Stimulated activated CD4-positive, alpha-beta T cell treated with anti-CD3 and anti-CD28 coated beads, Interleukin-15, amount 100 ng/mL, for 48 hours (primary cell): Measurements from ENCODE around the gene DBP.
"Not testable (repeated sequence)": the region's sequence is repeated elsewhere in the genome, so short reads cannot be mapped to it uniquely, and the experiment has no call there.

ENCODE experiments used
- DNase-seq, 2 donors: peaks; one replicate each; pipeline ENCODE4 v3.0.0-alpha.2; 2020; ENCODE audit warnings: low read depth in 2 of 2

The DBP gene

DNA sequence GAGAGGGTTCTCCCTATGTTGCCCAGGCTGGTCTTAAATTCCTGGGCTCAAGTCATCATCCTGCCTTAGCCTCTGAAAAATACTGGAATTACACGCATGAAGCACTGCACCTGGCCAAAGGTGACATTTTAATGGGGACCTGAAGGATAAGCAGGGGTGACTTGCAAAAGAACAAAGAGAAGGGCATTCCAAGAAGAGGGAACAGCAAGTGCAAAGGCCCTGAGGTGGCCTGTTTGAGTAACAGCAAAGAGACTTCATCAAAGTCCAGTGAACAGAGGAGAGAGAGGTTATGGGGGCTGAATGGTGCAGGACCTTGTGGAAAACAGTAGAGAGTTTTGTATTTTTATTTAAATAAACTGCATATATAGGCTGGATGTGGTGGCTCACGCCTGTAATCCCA is 4.7 kb upstream of the DBP start:
- no peak for DNase-seq

DNA sequence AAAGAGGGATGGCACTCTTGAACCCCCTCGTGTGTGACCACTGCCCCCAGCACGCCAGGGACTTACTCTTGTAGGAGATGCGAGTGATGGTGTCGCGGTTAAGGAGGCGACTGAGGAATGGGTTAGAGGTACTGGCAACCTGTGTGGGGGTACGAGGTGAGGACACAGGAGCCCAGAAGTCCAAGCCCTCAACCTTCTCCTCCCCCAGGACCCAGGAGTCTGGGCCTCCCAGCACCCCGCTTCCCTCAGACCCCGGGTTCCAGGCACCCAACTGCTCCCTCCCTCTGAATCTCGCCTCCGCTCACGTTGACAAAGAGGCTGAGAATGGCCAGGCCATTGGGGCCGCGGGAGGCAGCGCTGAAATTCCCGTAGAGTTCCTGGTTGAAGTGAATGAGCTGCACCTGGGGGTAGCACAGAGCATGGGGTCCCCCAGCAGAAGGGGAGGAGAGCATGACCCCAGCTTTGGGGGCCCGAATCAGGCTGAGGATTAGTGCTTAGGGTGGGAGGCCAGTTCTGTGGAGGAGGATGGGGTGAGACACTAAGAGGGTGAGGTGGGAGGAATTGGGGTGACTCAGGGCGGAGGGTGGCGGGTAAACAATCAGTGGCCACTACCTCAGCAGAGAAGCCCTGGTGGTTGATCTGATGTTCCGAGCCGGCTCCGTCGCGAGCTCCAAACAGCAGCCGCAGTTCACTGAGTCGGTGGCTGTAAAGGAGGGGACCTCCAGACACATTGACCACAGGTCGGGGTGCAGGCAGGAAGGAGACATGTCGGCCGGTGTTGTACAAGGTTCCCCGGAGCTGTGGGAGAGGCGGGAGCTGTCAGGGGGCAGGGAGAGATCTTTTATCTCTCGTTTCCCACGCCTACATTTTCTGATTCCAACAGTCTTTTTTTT is 2.5 kb upstream of the DBP start:
- DNase-seq, result no peak

DNA sequence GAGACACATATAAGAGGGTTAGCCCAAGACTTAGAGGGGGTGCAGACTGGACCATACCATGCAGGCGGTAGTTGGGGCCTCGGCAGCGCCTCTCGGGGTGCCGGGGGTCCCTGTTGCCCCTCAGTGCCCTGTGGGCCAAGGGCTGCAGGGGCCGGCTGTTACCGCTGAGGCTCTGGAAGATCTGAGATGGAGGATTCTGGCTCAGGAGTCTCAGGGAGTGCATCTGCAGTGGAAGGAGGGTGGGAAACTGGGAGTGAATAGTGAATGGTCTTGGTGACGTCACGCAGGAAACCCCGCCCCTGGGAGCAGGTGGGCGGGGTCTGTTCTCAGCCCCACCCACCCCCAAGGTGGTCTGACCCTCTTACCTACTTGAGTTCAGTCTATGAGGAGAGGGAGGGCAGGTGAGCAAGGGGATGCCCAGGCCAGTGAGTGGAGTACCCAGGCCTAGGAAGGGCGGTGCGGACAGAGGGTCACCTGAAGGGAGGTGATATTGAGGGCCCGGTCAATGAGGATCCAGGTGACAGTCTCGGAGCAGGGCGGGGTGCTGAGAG is 1.7 kb upstream of the DBP start:
- DNase-seq, result no peak

DNA sequence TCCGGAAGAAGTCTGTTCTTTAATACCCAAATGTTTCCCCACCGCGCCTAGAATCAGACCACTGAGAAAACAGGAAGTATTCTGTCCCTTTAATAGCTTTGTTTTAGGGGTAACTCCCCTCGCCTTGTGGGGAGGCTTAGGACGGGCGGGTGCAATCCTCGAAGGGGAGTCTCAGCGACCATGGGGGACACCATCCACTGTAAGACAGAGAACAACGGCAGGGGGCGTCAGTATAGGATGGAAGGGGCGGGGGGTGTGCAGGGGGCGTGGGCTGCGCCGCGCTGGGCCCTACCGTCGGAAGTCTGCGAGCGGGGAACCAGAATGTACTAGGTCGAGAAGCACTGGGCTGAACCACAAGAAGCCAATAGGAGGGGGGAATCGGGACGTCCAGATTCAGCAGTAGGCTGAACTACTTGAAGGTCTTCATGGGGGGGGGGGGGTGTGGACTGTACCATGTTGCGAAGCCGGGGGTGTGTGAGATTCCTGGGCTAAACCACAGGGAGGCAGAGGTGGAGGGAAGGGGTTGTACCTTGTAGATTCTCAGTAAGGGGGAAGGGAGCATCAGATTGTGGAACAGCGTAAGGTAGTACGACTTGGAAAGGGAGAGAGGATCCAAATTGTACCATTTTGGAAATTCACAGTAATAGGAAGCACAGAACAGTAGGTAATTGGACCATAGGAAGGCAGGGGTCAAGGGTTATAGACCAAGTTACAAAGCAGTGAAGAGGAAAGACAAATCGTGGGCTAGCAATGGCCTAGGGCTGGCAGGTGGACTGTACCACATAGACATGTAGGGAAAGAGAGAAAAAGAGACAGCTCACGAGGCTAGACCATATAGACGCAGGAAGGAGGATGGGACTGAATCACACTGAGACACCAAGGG is 1.0 kb upstream of the DBP start:
- DNase-seq, result peak; percentile 68 to 78

DNA sequence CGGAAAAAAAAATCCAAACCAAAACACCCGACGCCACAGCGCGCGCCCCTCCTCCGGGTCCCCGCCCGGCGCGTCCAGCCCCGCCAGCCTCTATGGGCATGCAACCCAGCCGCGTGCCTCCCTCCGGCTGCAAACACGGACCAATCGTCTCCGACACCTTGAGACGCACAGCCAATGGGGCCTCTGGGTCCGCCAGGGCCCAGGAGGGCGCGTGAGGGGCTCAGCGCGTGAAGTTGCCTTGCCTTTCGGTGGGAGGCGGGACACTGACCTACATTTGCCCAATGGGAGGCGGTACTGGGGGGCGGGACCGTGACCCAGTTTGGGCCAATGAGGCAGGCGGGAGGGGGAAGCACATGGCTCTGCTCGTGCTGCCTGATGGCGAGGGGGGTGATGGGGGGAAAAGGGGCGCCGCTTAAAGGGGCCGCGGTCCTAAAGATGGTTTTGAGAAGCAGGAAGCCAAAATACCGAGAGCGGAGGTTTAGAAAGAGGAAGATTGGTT is 319 bp upstream of the DBP start:
- peak; percentile 98 to 99 for DNase-seq

DNA sequence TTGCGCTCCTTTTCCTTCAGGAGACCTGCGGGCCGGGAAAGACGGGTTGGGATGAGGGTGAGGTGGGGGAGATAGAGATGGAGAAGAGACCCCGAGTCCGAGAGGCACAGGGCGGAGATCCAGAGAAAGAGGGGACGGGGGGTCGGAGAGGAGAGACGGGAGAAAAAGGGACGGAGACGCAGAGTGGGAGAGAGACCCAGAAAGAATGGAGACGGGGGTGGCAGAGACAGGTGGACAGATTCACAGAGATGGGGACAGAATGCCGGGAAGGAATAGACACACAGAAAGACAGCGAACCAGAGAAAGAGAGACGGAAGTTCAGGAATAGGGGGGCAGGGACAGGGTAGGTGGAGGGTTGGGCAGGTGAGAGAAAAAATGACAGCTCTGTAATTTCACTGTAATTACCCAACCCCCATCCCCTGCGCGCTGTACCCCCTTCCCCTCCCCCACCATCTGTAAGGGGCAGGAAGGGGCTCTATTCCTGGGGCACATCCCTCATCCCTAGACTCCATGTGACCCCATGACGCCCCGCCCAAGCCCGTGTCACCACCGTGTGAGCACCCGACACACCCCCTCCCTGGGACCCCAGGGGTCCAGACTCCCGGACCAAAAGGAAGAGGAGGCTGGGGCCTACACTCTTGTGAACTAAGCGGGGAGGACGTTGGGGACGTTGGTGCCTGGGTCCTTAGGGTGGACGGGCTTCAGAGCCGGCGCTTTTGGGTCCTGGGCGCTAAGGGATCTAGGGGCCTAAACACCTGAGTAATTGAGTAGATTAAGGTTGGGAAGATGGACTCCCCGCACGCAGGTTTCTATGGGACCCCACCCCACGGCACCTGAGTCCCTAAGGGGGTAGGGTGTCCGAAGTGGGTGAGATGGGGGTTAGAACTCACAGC is 967 bp downstream of the DBP start:
- DNase-seq, result no peak

DNA sequence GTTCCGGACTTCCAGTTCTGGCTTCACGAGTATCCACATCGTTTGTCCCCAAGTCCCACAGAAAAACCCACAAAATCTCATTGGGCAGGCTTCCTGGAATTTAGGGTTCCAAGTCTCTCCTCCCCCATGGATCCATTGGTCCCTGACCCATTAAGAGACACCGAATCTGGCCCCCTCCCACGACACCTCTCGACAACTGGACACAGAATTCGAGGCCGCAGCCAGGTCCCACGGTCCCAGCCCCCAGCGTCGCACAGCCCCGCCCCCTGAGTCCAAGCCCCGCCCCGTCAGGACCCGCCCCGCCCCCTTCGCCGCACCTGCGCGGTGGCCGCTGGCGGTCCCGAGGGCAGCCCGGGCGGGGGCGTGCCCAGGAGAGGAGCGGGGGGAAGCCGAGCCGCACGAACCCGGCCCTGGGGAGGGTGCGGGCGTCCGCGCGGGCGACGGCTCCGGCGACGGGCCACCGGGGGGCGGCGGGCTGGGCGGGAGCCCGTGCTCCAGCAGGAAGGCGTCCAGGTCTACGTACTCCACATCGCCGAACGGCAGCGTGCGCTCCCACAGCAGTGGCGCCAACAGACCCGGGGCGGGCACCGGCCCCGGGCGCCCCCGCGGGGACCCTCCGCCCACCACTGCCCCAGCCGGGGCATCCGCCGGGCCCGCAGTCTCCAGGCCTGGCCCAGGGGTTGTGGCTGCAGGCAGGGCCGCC is 1.8 kb downstream of the DBP start:
- DNase-seq, result peak in 1 of 2 donors; percentile 68

DNA sequence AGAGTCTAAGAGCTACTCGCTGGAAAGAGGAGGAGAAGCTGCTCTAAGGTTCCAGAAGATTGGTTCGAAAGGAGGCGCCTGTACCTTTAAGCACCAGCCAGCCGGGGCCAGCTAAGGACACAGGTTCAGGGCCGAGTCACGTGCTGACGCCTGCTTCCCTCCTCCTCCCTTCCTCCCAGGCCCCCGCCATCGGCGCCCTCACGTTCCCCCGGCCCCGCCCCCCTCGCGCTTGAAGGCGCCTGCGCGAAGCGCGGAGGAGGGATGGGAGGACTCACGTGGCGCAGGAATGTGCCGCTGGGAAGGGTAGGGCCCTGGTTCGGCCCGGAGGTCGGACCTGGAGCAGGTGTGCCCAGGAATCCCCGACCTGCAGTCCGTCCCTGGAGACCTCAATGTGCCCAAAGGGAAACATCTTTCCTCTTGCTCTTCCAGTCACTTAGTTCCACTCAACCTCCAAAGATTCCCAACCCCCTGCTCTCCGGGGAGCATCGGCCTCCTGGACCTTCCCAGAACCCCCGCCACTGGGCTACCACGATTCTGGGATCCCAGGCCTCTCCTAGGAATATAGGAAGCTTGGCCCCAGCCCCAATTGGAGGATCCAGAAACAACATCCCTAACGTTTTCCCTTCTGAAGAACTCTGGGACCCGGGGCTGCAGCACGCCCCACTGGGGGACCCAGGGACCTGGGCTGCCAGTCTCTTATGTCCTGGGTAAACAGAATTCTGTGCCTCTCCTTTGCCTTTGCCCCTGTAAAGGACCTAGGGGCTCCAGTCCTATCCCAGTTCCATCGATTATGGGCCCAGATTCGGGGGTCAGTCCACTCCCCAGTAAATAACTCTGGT is 2.5 kb downstream of the DBP start:
- peak; percentile 90 to 91 for DNase-seq

DNA sequence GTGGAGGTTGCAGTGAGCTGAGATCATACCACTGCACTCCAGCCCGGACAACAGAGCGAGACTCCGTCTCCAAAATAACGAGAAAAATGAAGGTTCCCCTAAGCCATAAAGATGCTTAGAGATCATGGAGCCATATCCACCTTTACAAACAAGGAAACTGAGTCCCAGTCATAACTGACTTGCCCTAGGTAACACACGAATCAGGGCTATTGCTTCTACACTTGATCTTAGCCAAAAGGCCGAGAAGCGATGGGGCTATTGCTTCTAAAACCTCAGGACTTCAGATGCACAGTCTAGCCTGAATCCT is 3.2 kb downstream of the DBP start:
- no peak for DNase-seq

DNA sequence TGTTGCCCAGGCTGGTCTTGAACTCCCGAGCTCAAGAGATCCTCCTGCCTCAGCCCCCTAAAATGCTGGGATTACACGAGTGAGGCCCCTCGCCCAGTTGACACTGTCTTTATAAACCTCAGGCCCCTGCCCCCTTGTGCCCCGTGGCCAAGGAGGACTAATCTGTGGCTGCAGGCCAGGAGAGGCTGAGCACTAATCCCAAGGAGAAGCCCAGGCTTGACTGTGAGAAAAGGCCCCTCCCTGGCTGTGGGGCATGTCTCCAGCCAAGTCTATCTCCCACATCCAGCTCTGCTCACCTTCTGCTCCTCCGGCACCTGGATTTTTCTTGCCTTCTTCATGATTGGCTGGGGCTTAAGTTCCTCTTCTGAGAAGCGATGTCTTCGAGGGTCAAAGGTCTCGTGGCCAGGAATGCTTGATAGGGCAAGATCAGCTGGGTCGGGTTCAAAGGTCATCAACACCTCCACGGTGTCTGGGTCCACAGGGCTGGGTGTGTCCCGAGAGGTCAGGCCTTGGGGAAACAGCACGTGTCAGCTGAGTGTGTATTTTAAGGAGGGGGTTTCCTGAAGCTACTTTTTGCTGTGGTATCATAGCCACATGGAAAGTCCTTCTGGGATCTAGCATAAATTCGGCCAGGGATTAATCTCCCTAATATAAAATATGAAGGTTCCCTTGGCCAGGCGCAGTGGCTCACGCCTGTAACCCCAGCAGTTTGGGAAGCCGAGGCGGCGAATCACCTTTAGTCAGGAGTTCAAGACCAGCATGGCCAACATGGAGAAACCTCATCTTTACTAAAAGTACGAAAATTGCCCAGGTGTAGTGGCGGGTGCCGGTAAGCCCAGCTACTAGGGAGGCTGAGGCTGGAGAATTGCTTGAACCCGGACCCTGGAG is 3.8 kb downstream of the DBP start:
- DNase-seq, result no peak

DNA sequence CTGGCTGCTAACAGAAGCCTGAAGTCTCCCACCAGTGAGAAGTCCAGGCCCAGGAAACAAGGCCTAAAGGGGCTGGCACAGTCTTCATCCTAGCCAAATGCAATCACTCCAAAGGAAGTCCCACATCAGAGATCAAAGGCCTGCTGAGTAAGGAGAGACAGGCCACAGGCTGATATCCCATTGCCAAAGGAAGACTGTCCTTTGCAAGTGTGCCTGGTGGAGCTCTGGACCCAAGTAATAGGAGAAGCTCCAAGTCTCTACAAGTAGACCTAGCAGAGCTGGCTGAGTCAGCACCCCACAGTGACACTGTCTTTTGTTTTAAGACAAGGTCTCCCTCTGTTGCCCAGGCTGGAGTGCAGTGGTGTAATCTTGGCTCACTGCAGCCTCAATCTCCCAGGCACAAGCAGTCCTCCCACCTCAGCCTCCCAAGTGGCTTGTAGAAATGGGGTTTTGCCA is 4.5 kb downstream of the DBP start:
- no peak for DNase-seq

DNA sequence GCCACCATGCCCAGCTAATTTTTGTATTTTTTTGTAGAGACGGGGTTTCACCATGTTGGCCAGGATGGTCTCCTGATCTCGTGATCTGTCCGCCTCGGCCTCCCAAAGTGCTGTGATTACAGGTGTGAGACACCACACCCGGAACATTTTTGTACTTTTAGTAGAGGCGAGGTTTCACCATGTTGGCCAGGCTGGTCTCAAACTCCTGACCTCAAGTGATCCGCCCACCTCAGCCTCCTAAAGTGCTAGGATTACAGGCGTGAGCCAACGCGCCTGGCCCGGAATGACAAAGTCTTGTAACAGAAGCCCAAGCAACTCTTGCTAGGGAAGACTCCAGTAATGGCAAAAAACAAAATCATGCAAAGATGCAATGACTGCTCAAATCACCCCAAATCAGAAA is 4.9 kb downstream of the DBP start:
- not testable (repeated sequence) for DNase-seq

DNA sequence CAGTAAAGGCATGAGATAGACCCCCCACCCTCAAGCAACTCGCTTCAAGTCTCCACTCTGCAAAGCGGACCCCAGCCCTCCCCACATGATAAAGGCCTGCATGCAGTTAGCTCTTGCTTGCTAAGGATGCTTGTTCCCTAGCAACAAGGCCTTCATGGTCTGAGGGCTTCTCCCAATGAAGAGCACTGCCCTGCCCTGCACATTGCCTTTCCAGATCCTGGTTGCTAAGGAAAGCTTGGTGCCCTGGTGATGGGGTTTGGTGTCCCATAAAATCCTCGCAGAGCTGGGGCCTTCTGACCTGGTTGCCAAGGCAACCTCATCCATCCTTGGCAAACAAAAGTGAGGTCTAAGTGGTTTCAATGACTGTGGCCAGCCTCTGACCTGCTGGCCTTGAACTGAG is 6.0 kb downstream of the DBP start:
- DNase-seq, result no peak

DNA sequence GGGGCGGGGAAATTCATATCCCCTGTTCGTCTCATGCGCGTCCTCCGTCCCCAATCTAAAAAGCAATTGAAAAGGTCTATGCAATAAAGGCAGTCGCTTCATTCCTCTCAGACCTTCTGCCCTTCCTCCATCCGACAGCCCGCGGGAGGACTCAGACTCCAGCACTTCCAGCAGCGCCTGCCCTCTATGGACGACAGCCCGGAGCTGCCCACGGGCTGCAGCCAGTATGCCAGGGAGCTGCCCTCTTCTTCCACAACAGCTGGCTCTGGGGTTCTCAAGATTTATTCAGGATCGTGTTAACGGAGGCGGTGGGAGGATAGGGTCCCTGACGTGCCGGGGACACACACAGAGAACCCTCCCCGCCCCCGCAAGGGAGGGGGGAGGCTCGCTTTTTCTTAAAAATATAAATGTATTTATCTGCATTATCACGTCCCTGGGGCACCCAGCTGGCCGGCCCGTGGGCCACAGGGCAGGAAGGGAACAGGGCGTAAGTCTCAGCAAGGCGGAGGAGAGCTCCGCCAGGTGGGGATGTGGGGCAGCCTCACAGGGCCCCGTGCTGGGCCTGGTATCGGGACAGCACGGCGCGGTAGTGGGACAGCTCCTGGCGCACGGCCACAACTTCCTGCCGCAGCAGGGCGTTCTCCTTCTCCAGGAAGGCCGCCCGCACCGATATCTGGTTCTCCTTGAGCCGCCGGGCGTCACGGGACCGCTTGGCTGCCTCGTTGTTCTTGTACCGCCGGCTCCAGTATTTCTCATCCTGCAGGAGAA is 6.7 kb downstream of the DBP start:
- DNase-seq, result no peak

DNA sequence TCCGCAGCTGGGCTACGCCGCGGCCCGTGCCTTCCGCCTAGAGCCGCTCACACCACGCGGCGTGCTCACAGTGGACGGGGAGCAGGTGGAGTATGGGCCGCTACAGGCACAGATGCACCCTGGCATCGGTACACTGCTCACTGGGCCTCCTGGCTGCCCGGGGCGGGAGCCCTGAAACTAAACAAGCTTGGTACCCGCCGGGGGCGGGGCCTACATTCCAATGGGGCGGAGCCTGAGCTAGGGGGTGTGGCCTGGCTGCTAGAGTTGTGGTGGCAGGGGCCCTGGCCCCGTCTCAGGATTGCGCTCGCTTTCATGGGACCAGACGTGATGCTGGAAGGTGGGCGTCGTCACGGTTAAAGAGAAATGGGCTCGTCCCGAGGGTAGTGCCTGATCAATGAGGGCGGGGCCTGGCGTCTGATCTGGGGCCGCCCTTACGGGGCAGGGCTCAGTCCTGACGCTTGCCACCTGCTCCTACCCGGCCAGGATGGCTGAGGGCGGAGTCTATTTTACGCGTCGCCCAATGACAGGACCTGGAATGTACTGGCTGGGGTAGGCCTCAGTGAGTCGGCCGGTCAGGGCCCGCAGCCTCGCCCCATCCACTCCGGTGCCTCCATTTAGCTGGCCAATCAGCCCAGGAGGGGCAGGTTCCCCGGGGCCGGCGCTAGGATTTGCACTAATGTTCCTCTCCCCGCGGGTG is 7.4 kb downstream of the DBP start:
- no peak for DNase-seq

DNA sequence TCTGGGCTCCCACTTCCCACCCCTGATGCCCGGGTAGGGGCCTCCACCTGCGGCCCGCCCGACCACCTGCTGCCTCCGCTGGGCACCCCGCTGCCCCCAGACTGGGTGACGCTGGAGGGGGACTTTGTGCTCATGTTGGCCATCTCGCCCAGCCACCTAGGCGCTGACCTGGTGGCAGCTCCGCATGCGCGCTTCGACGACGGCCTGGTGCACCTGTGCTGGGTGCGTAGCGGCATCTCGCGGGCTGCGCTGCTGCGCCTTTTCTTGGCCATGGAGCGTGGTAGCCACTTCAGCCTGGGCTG is 7.9 kb downstream of the DBP start:
- DNase-seq, result no peak

DNA sequence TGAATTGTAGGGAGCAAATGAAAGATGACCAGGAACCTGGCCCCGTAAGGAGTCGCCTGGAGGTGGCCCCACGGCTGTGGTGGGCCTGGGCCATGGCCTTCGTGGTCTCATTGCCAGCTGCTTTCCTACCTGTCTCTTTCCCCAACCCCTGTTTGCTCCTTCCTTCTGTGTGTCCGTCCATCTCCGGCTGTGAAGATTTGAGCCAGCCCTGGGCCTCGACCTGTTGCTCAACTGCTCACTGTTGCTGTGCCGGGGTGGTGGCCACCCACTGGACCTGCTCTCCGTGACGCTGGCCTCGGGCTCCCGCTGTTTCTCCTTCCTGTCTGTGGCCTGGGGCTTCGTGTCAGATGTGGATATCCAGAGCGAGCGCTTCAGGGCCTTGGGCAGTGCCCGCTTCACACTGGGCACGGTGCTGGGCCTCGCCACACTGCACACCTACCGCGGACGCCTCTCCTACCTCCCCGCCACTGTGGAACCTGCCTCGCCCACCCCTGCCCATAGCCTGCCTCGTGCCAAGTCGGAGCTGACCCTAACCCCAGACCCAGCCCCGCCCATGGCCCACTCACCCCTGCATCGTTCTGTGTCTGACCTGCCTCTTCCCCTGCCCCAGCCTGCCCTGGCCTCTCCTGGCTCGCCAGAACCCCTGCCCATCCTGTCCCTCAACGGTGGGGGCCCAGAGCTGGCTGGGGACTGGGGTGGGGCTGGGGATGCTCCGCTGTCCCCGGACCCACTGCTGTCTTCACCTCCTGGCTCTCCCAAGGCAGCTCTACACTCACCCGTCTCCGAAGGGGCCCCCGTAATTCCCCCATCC is 8.5 kb downstream of the DBP start:
- DNase-seq, result no peak
